HG03097 (cell line): ENCODE data around the gene ATP1B3.
"Not testable (repeated sequence)": the region's sequence is repeated elsewhere in the genome, so short reads cannot be mapped to it uniquely, and the experiment has no call there.

Experiments used
- ATAC-seq: cut with Tn5 transposase; IDR thresholded peaks from one replicate; pipeline ENCODE4 v1.9.1; 2021; ENCODE audit not compliant: unreplicated experiment, low FRiP score

ATP1B3 gene

GRCh38 chr3:141901914-141902313 is 25.5 kb downstream of the ATP1B3 start:
- ATAC-seq = no peak

GRCh38 chr3:141904203-141904602 is 27.8 kb downstream of the ATP1B3 start:
- ATAC-seq = no peak

GRCh38 chr3:141905129-141905528 is 28.7 kb downstream of the ATP1B3 start:
- no peak for ATAC-seq

- no peak for ATAC-seq
Observed at GRCh38 chr3:141909408-141909807, 33.0 kb downstream of the ATP1B3 start.

- ATAC-seq = not testable (repeated sequence)
Observed at GRCh38 chr3:141909986-141910385, 33.5 kb downstream of the ATP1B3 start.

GRCh38 chr3:141913150-141913811 is 36.8 kb downstream of the ATP1B3 start:
- no peak for ATAC-seq

GRCh38 chr3:141914311-141914710 is 37.9 kb downstream of the ATP1B3 start:
- ATAC-seq = no peak

- ATAC-seq = no peak
Observed at GRCh38 chr3:141915016-141915415, 38.6 kb downstream of the ATP1B3 start.

- ATAC-seq = no peak
Observed at GRCh38 chr3:141915766-141916165, 39.3 kb downstream of the ATP1B3 start.

GRCh38 chr3:141920701-141921100 is 44.3 kb downstream of the ATP1B3 start:
- ATAC-seq = no peak

GRCh38 chr3:141921316-141921715 is 44.9 kb downstream of the ATP1B3 start:
- no peak for ATAC-seq

- not testable (repeated sequence) for ATAC-seq
Observed at GRCh38 chr3:141925677-141926076, 49.2 kb downstream of the ATP1B3 start.

- ATAC-seq = no peak
Observed at GRCh38 chr3:141926929-141927328, 50.5 kb downstream of the ATP1B3 start.

GRCh38 chr3:141928631-141929270 is 52.3 kb downstream of the ATP1B3 start:
- ATAC-seq = no peak

- no peak for ATAC-seq
Observed at GRCh38 chr3:141929341-141929995, 53.0 kb downstream of the ATP1B3 start.

GRCh38 chr3:141930801-141931200 is 54.4 kb downstream of the ATP1B3 start:
- ATAC-seq = no peak

GRCh38 chr3:141933421-141934300 is 57.2 kb downstream of the ATP1B3 start:
- ATAC-seq = no peak

- ATAC-seq = no peak
Observed at GRCh38 chr3:141934354-141934753, 57.9 kb downstream of the ATP1B3 start.

GRCh38 chr3:141938011-141938500 is 61.6 kb downstream of the ATP1B3 start:
- ATAC-seq = no peak

- no peak for ATAC-seq
Observed at GRCh38 chr3:141939759-141940158, 63.3 kb downstream of the ATP1B3 start.
